Measurements from ENCODE around the gene CASP6. TPM values are rescaled to one million over a fixed set of nuclear protein-coding genes. Genes with fewer than 3 reads are reported as not detected.

The CASP6 gene
- total RNA-seq: 39.1 and 39.4 TPM in 2 replicates

GRCh38 chr4:109702950-109703663 lies at the start of gene CASP6:
TSS of gene CASP6 (minus strand) at chr4:109703445. CDS start at chr4:109703395, 50 bp downstream.

GRCh38 chr4:109729718-109730618 lies 26.7 kb upstream of the CASP6 start, which contains the start of gene PLA2G12A:
TSS of gene PLA2G12A (minus strand) at chr4:109730070. CDS start at chr4:109729809, 261 bp downstream.

Other genes with a start within 250 kb of the CASP6 start
- gene MCUB, start 143.2 kb downstream of the CASP6 start, total RNA-seq: 31.8 and 68.4 TPM in 2 replicates
- 11.1 and 20.9 TPM in 2 replicates for gene PLA2G12A, start 26.6 kb upstream of the CASP6 start, total RNA-seq
- gene CFI, start 98.6 kb upstream of the CASP6 start, total RNA-seq: 3.9 and 69.6 TPM in 2 replicates
- 6.5 and 9.6 TPM in 2 replicates for gene GAR1, start 112.3 kb upstream of the CASP6 start, total RNA-seq
- not detected in 2 replicates for gene RRH, start 124.5 kb upstream of the CASP6 start, total RNA-seq
- gene LRIT3, start 144.7 kb upstream of the CASP6 start, total RNA-seq: under 0.01 TPM in 1 of 2 replicates, not detected in the other
- 0.16 and 0.25 TPM in 2 replicates for gene EGF, start 209.4 kb upstream of the CASP6 start, total RNA-seq

Measured in mesangial cell (primary cell).